MCF 10A (cell line): ENCODE results near the gene CDC5L. TPM values are rescaled to one million over a fixed set of nuclear protein-coding genes. Genes with fewer than 3 reads are reported as not detected.
A peak's percentile ranks its signal among the peaks of the same experiment; 100 is the strongest.

Source experiments
- BruUV-seq: library from RNA; stranded (reverse); fragments of 400-500 nt; replicated peaks from 2 replicates; lab custom pipeline; 2021; lab: Mats Ljungman, UMichigan
- CTCF ChIA-PET: fragments of 300-600 bp; sonication (Branson Sonifier 250); formaldehyde crosslinking; extraction: SDS; loops from one replicate; lab custom pipeline; 2021; ENCODE audit warnings: antibody characterized with exemption, inconsistent platforms; lab: Yijun Ruan, JAX
- POLR2A ChIA-PET: fragments of 300-600, 350-650 bp; sonication (Branson Sonifier 250); formaldehyde crosslinking; extraction: SDS; loops from one replicate; lab custom pipeline; 2020; ENCODE audit warnings: antibody characterized with exemption, inconsistent platforms; lab: Yijun Ruan, JAX
- DNase-seq: peaks from one replicate; pipeline ENCODE4 v3.0.0-alpha.2; 2018; ENCODE audit not compliant: unreplicated experiment
- H3K27ac Mint-ChIP-seq: one replicate; pipeline ENCODE4 v1.8.0; 2022; ENCODE audit warnings: mild to moderate bottlenecking, low read depth, mixed read lengths; ENCODE audit not compliant: unreplicated experiment
- H3K27me3 Mint-ChIP-seq: one replicate; pipeline ENCODE4 v1.8.0; 2022; ENCODE audit warnings: mixed read lengths; ENCODE audit not compliant: insufficient read depth, unreplicated experiment
- H3K36me3 Mint-ChIP-seq: one replicate; pipeline ENCODE4 v1.8.0; 2022; ENCODE audit warnings: mild to moderate bottlenecking, moderate library complexity, mixed read lengths; ENCODE audit not compliant: insufficient read depth, unreplicated experiment
- H3K4me1 Mint-ChIP-seq: one replicate; pipeline ENCODE4 v1.8.0; 2022; ENCODE audit warnings: mixed read lengths; ENCODE audit not compliant: insufficient read depth, unreplicated experiment
- H3K4me3 Mint-ChIP-seq: one replicate; pipeline ENCODE4 v1.8.0; 2022; ENCODE audit warnings: mild to moderate bottlenecking, moderate library complexity, mixed read lengths; ENCODE audit not compliant: unreplicated experiment
- H3K9me3 Mint-ChIP-seq: one replicate; pipeline ENCODE4 v1.8.0; 2022; ENCODE audit warnings: mixed read lengths; ENCODE audit not compliant: unreplicated experiment
- intact Hi-C: fragments of 100-400 bp; cut with micrococcal nuclease; formaldehyde crosslinking; loops from 2 replicates; pipeline ENCODE4 v1.14.1; 2022
- total RNA-seq: library from RNA; stranded (reverse); gene quantifications from 2 replicates; pipeline ENCODE4 v1.2.3, GENCODE V29; 2022
- TF ChIP-seq, protein P1 (sequence below): fragments of 200-600 bp; IDR thresholded peaks from one replicate; pipeline ENCODE4 v1.8.0; 2022; ENCODE audit warnings: antibody characterized with exemption, mild to moderate bottlenecking; ENCODE audit not compliant: unreplicated experiment

The CDC5L gene
- total RNA-seq, 1 experiment from 2014 or later = 23.1 TPM

DNA sequence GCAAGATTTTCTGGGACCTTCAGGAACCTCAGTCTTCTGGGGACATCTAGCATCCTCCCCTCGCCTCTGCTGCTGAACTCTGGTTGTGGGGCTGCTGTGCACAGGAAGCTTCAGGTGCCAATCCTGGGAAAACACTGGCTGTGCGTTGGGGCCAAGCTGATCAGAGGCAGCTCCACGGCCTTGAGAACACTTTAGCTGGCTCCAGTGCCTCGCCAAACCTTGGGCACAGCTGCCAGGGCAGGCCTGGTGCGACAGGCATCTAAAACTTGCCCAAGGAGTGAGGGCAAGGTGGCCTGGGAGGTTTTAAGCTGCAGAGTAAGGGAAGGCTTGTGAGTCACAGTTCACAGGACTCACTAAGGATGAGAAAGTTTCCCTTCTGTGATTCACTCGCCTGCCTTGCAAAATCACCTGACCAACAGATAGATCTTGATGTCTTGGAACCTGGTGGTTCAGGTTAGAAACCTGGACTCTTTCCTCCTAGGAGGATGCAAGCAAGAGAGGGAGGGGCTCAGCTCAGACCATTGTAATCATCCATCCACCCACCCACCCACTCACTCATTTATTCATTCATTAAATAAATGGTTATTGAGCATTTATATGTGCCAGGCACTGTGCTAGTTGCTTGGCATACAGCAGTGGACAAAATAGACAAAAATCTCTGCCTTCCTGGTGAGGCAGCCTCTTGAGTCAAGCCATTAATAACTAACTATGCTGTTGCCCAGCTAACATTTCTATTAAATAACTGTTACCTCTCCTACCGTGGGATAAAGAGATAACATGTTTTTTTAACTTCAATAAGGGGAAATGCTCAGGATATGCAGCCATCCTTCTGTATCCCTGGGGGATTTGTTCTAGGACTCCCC is 47.5 kb upstream of the CDC5L start:
- ChIA-PET POLR2A (interaction anchor here (0.5 to 2.7 kb wide), 8 partner anchors 23 to 1244 kb away, joined by 3 to 22 read pairs (median 6); partner anchors contain the start of genes AARS2, CDC5L and HSP90AB1), CTCF (interaction anchor here (0.5 to 9.8 kb wide), 16 partner anchors 9 to 242 kb away, joined by 3 to 214 read pairs (median 8); partner anchors contain the start of genes AARS2, NFKBIE, SLC35B2 and TMEM151B)
- no peak overlapping the region for H3K4me3 Mint-ChIP-seq
- TF ChIP-seq, protein P1, sequence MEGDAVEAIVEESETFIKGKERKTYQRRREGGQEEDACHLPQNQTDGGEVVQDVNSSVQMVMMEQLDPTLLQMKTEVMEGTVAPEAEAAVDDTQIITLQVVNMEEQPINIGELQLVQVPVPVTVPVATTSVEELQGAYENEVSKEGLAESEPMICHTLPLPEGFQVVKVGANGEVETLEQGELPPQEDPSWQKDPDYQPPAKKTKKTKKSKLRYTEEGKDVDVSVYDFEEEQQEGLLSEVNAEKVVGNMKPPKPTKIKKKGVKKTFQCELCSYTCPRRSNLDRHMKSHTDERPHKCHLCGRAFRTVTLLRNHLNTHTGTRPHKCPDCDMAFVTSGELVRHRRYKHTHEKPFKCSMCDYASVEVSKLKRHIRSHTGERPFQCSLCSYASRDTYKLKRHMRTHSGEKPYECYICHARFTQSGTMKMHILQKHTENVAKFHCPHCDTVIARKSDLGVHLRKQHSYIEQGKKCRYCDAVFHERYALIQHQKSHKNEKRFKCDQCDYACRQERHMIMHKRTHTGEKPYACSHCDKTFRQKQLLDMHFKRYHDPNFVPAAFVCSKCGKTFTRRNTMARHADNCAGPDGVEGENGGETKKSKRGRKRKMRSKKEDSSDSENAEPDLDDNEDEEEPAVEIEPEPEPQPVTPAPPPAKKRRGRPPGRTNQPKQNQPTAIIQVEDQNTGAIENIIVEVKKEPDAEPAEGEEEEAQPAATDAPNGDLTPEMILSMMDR = no peak
- intact Hi-C loops = loop anchor here (2.0 kb wide), 1 partner anchor 167 kb away; no protein-coding TSS in a partner anchor
- no peaks in the 10 kb centered on the region for H3K9me3 Mint-ChIP-seq
- no peak overlapping the region for H3K27ac Mint-ChIP-seq
- no peaks in the 10 kb centered on the region for H3K4me1 Mint-ChIP-seq
- DNase-seq = peak; percentile 66
- BruUV-seq = no TSS peak
- peaks cover 55% of the 10 kb centered on the region for H3K27me3 Mint-ChIP-seq
- no peaks in the 10 kb centered on the region for H3K36me3 Mint-ChIP-seq

GRCh38 chr6:44341095-44341890 is 46.2 kb upstream of the CDC5L start:
- Mint-ChIP-seq H3K9me3 (no peaks in the 10 kb centered on the region), H3K4me1 (no peaks in the 10 kb centered on the region), H3K27me3 (peaks cover 52% of the 10 kb centered on the region), H3K4me3 (no peak overlapping the region), H3K27ac (no peak overlapping the region), H3K36me3 (no peaks in the 10 kb centered on the region)
- DNase-seq = no peak
- no TSS peak for BruUV-seq
- ChIA-PET CTCF (interaction anchor here (0.6 to 1.3 kb wide), 3 partner anchors 32 to 73 kb away, joined by 3 to 4 read pairs (median 3); no protein-coding TSS in a partner anchor), POLR2A (interaction anchor here (0.6 to 0.9 kb wide), 2 partner anchors 21 to 46 kb away, joined by 3 read pairs; partner anchors contain the start of gene CDC5L)
- TF ChIP-seq, protein P1 = no peak
- intact Hi-C loops = no loop called here

GRCh38 chr6:44342052-44342451 is 45.5 kb upstream of the CDC5L start:
- CTCF ChIA-PET = interaction anchor here (0.6 to 2.1 kb wide), 4 partner anchors 29 to 74 kb away, joined by 3 to 5 read pairs (median 4); partner anchors contain the start of gene AARS2

More at GRCh38 chr6:44342052-44342451, 45.5 kb upstream of the CDC5L start:
- H3K36me3 Mint-ChIP-seq = no peaks in the 10 kb centered on the region
- H3K4me3 Mint-ChIP-seq = no peak overlapping the region
- TF ChIP-seq, protein P1 = no peak
- no peak for DNase-seq
- no peaks in the 10 kb centered on the region for H3K4me1 Mint-ChIP-seq
- POLR2A ChIA-PET = interaction anchor here (0.9 kb wide), 1 partner anchor 46 kb away, joined by 3 read pairs; the partner anchor contains the start of gene CDC5L
- intact Hi-C loops = no loop called here
- H3K27me3 Mint-ChIP-seq = peaks cover 44% of the 10 kb centered on the region
- no TSS peak for BruUV-seq
- no peak overlapping the region for H3K27ac Mint-ChIP-seq
- H3K9me3 Mint-ChIP-seq = no peaks in the 10 kb centered on the region
